SK-N-MC (cell line): ENCODE results near the gene NDRG2.
A peak's percentile ranks its signal among the peaks of the same experiment; 100 is the strongest.

Experiments
- DNase-seq: peaks from one replicate; pipeline ENCODE4 v3.0.0-alpha.2; 2011; ENCODE audit warnings: low read depth, low spot score
- H3K27ac ChIP-seq: fragments of 200-600 bp; sonication (generic); 2 replicates; pipeline ENCODE4 v1.5.1; 2016; ENCODE audit warnings: mixed run types
- H3K36me3 ChIP-seq: fragments of 200-600 bp; sonication (generic); 2 replicates; pipeline ENCODE4 v1.6.1; 2017; ENCODE audit warnings: antibody characterized with exemption, low read length, mixed read lengths; ENCODE audit not compliant: insufficient read depth
- H3K4me3 ChIP-seq: fragments of 200-600 bp; sonication (generic); 2 replicates; pipeline ENCODE4 v1.5.1; 2016
- H3K9ac ChIP-seq: fragments of 200-600 bp; sonication (generic); 2 replicates; pipeline ENCODE4 v1.8.0; 2017; ENCODE audit warnings: mixed run types, mixed read lengths; ENCODE audit not compliant: insufficient read length
- H3K9me3 ChIP-seq: fragments of 200-600 bp; sonication (generic); 2 replicates; pipeline ENCODE4 v1.6.1; 2017; ENCODE audit warnings: low read depth, mild to moderate bottlenecking, antibody characterized with exemption, low read length, moderate library complexity, mixed read lengths
- EZH2 ChIP-seq: fragments of 200-600 bp; sonication (generic); IDR thresholded peaks from one replicate; pipeline ENCODE4 v1.6.1; 2017; ENCODE audit warnings: antibody characterized with exemption
- FOXP2 ChIP-seq: optimal IDR thresholded peaks from 2 replicates; pipeline ENCODE3; 2011; ENCODE audit warnings: mild to moderate bottlenecking, moderate library complexity; ENCODE audit not compliant: insufficient read depth; ENCODE audit errors: extremely low read length, control extremely low read depth
- POLR2AphosphoS5 ChIP-seq: IDR thresholded peaks from 2 replicates; pipeline ENCODE4 v1.6.1; 2012; ENCODE audit warnings: mild to moderate bottlenecking, low read depth, low read length, borderline replicate concordance

The NDRG2 gene

GRCh38 chr14:21068521-21069387 lies 43.9 kb upstream of the NDRG2 start:
- peaks cover 10% of the 10 kb centered on the region for H3K36me3 ChIP-seq
- peak overlapping the region; percentile 96; the same call in 1 of the 2 replicates for H3K4me3 ChIP-seq
- no peak overlapping the region for H3K9ac ChIP-seq
- TF ChIP-seq EZH2 (no peak), FOXP2 (no peak), POLR2AphosphoS5 (no peak)
- no peaks in the 10 kb centered on the region for H3K9me3 ChIP-seq
- no peak overlapping the region for H3K27ac ChIP-seq
- DNase-seq: no peak

GRCh38 chr14:21066882-21067502 lies 42.1 kb upstream of the NDRG2 start:
- Histone ChIP-seq H3K4me3 (no peak overlapping the region), H3K9me3 (no peaks in the 10 kb centered on the region), H3K36me3 (no peaks in the 10 kb centered on the region), H3K9ac (no peak overlapping the region), H3K27ac (0 out of 2 replicates have a peak overlapping the region, but pooled peaks have one; percentile 3)
- TF ChIP-seq FOXP2 (no peak), EZH2 (no peak), POLR2AphosphoS5 (no peak)
- DNase-seq: no peak

GRCh38 chr14:21063479-21063878 lies 38.6 kb upstream of the NDRG2 start:
- Histone ChIP-seq H3K27ac (no peak overlapping the region), H3K9ac (no peak overlapping the region), H3K36me3 (no peaks in the 10 kb centered on the region), H3K4me3 (no peak overlapping the region), H3K9me3 (no peaks in the 10 kb centered on the region)
- no peak for DNase-seq
- TF ChIP-seq EZH2 (no peak), POLR2AphosphoS5 (no peak)

GRCh38 chr14:21061347-21061668 lies 36.4 kb upstream of the NDRG2 start:
- Histone ChIP-seq H3K27ac (no peak overlapping the region; the same call in 1 of the 2 replicates), H3K4me3 (no peak overlapping the region), H3K36me3 (no peaks in the 10 kb centered on the region), H3K9me3 (no peaks in the 10 kb centered on the region), H3K9ac (no peak overlapping the region)
- DNase-seq: no peak
- TF ChIP-seq EZH2 (no peak), POLR2AphosphoS5 (no peak), FOXP2 (no peak)

GRCh38 chr14:21060614-21061346 lies 35.9 kb upstream of the NDRG2 start:
- Histone ChIP-seq H3K9ac (no peak overlapping the region), H3K36me3 (no peaks in the 10 kb centered on the region), H3K4me3 (no peak overlapping the region), H3K27ac (no peak overlapping the region), H3K9me3 (no peaks in the 10 kb centered on the region)
- TF ChIP-seq FOXP2: no peak
- TF ChIP-seq EZH2: no peak
- TF ChIP-seq POLR2AphosphoS5: no peak
- DNase-seq: no peak

- DNase-seq: no peak
- no peak overlapping the region for H3K27ac ChIP-seq
These were observed 35.2 kb upstream of the NDRG2 start for GRCh38 chr14:21059842-21060613.

GRCh38 chr14:21058903-21059302 lies 34.0 kb upstream of the NDRG2 start:
- no peak for DNase-seq
- Histone ChIP-seq H3K9ac (no peak overlapping the region), H3K27ac (no peak overlapping the region), H3K4me3 (no peak overlapping the region), H3K9me3 (no peaks in the 10 kb centered on the region), H3K36me3 (no peaks in the 10 kb centered on the region)
- TF ChIP-seq POLR2AphosphoS5: no peak
- no peak for TF ChIP-seq FOXP2
- TF ChIP-seq EZH2: no peak

More at GRCh38 chr14:21059842-21060613, 35.2 kb upstream of the NDRG2 start:
- Histone ChIP-seq H3K36me3 (no peaks in the 10 kb centered on the region), H3K4me3 (no peak overlapping the region), H3K9me3 (no peaks in the 10 kb centered on the region), H3K9ac (no peak overlapping the region)
- TF ChIP-seq EZH2 (no peak), POLR2AphosphoS5 (no peak), FOXP2 (no peak)
